Measurements from ENCODE around the gene EIPR1. TPM values are rescaled to one million over a fixed set of nuclear protein-coding genes. Genes with fewer than 3 reads are reported as not detected.
"Not testable (repeated sequence)": the region's sequence is repeated elsewhere in the genome, so short reads cannot be mapped to it uniquely, and the experiment has no call there.

EIPR1 gene
- total and polyA plus RNA-seq, 9 donors: 6.6 to 16.6 (median 8.9) TPM

DNA sequence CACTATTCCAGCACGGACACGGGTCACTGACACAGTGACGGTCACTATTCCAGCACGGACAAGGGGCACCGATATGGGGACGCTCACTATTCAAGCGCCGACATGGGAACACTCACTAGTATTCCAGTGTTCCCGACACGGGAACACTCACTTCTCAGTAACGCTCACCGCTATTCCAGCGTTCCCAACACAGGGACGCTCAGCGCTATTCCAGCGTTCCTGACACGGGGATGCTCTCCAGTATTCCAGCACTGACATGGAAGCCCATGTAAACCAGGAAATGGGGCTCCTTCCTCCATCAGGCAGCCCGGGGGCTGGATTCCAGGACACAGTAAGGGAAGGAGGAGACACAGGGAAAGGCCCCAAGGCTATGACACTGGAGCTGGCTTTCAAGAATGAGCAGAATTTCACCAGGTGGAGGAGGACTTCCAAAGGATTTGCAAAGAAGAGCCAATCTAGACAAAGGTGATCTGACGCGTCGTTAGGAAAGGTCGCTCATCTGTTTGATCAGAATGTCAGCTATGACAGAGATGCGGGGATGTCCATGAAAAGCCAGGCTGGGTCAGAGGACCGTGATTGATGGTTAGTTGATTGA is 196.1 kb downstream of the EIPR1 start:
- Histone ChIP-seq H3K4me1 (ENCODE audit: insufficient read depth) (no peaks in the 10 kb centered on the region), H3K4me3 (no peak overlapping the region), H3K9me3 (no peaks in the 10 kb centered on the region), H3K27me3 (no peaks in the 10 kb centered on the region), H3K27ac (no peak overlapping the region), H3K36me3 (no peaks in the 10 kb centered on the region)
- TF ChIP-seq, protein P1, sequence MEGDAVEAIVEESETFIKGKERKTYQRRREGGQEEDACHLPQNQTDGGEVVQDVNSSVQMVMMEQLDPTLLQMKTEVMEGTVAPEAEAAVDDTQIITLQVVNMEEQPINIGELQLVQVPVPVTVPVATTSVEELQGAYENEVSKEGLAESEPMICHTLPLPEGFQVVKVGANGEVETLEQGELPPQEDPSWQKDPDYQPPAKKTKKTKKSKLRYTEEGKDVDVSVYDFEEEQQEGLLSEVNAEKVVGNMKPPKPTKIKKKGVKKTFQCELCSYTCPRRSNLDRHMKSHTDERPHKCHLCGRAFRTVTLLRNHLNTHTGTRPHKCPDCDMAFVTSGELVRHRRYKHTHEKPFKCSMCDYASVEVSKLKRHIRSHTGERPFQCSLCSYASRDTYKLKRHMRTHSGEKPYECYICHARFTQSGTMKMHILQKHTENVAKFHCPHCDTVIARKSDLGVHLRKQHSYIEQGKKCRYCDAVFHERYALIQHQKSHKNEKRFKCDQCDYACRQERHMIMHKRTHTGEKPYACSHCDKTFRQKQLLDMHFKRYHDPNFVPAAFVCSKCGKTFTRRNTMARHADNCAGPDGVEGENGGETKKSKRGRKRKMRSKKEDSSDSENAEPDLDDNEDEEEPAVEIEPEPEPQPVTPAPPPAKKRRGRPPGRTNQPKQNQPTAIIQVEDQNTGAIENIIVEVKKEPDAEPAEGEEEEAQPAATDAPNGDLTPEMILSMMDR (IDR thresholded peaks at IDR 0.05): no peak
- TF ChIP-seq POLR2A (IDR thresholded peaks at IDR 0.05): no peak
- no peak for TF ChIP-seq EP300 (IDR thresholded peaks at IDR 0.05)
- DNase-seq: no peak
- intact Hi-C loops (cut with DNase I): no loop called here
- WGBS, 3 donors: 93 to 97% (median 94%) methylated on average over 24 of the region's 24 CpGs

- 77 to 85% (median 80%) methylated on average over 30 of the region's 30 CpGs for WGBS, 3 donors
- H3K27ac ChIP-seq; H3K9me3 ChIP-seq; H3K27me3 ChIP-seq; H3K4me1 ChIP-seq (ENCODE audit: insufficient read depth); H3K36me3 ChIP-seq; H3K4me3 ChIP-seq; intact Hi-C loops (cut with DNase I): not testable (repeated sequence)
- peak in 1 of 5 donors; percentile 30 for DNase-seq
Observed at GRCh38 chr2:3180909-3181221, 196.8 kb downstream of the EIPR1 start.

DNA sequence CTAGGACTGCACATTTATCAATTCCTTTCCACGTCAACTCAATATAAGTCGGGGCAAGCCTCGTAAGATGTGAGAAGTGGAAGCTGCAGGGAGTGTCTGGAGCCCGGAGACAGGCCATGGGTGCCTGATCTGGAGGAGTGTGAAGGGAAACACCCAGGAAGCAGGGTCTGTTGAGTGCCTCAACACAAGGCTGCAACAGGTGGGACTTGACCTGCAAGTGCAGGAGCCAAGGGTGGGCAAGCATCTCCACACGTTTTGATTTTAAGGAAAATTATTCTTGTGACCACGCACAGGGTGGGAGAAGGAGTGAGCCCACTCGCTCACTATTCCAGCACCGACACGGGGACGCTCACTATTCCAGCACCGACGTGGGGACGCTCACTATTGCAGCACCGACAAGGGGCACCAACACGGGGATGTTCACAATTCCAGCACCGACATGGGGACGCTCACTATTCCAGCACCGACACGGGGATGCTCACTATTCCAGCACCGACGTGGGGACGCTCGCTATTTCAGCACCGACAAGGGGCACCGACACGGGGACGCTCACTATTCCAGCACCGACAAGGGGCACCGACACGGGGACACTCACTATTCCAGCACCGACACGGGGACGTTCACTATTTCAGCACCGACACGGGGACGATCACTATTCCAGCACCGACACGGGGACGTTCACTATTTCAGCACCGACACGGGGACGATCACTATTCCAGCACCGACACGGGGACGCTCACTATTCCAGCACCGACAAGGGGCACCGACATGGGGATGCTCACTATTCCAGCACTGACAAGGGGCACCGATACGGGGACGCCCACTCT is 197.3 kb downstream of the EIPR1 start:
- no peak for DNase-seq
- no peak overlapping the region for H3K27ac ChIP-seq
- no peaks in the 10 kb centered on the region for H3K27me3 ChIP-seq
- H3K9me3 ChIP-seq: no peaks in the 10 kb centered on the region
- no peak overlapping the region for H3K4me3 ChIP-seq
- intact Hi-C loops (cut with DNase I): no loop called here
- 78 to 85% (median 81%) methylated on average over 50 of the region's 50 CpGs for WGBS, 3 donors
- H3K36me3 ChIP-seq: no peaks in the 10 kb centered on the region
- no peak for TF ChIP-seq EP300 (IDR thresholded peaks at IDR 0.05)
- H3K4me1 ChIP-seq (ENCODE audit: insufficient read depth): no peaks in the 10 kb centered on the region

- intact Hi-C loops (cut with DNase I): no loop called here
- Histone ChIP-seq H3K36me3 (no peaks in the 10 kb centered on the region), H3K4me3 (no peak overlapping the region), H3K9me3 (no peaks in the 10 kb centered on the region), H3K27ac (no peak overlapping the region), H3K4me1 (ENCODE audit: insufficient read depth) (no peaks in the 10 kb centered on the region), H3K27me3 (no peaks in the 10 kb centered on the region)
- TF ChIP-seq POLR2A (IDR thresholded peaks at IDR 0.05): no peak
- TF ChIP-seq EP300 (IDR thresholded peaks at IDR 0.05): no peak
- TF ChIP-seq, protein P1 (IDR thresholded peaks at IDR 0.05): no peak
- no peak for DNase-seq
- 87 to 95% (median 93%) methylated on average over 11 of the region's 11 CpGs for WGBS, 3 donors
Observed at GRCh38 chr2:3179626-3180025, 198.0 kb downstream of the EIPR1 start.

DNA sequence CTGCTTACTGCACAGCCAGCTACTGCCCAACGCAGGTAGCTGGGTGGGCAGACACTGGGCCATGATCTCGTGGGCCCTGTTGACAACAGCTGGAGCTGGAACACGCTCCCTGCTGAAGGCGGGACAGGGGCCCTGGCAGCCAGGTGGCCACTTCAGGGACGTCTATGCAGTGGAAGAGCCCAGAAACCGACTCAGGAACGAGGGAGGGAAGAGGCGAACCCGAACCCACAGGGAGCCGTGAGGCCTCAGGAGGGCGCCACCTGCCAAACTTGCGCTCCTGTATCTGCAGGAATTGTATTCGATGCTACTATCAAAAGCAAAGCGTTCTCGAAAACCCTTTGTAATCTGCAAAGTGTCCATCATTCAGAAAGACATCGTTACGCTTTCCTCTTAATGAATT is 198.4 kb downstream of the EIPR1 start:
- intact Hi-C loops (cut with DNase I): no loop called here
- DNase-seq: no peak

More for the DNA sequence above, 198.4 kb downstream of the EIPR1 start:
- WGBS, 3 donors: 80 to 83% (median 80%) methylated on average over 17 of the region's 17 CpGs
- no peak overlapping the region for H3K27ac ChIP-seq
- no peaks in the 10 kb centered on the region for H3K4me1 ChIP-seq (ENCODE audit: insufficient read depth)
- H3K9me3 ChIP-seq: no peaks in the 10 kb centered on the region
- no peak overlapping the region for H3K4me3 ChIP-seq
- H3K36me3 ChIP-seq: no peaks in the 10 kb centered on the region
- TF ChIP-seq, protein P1 (IDR thresholded peaks at IDR 0.05): no peak
- no peak for TF ChIP-seq POLR2A (IDR thresholded peaks at IDR 0.05)
- no peak for TF ChIP-seq EP300 (IDR thresholded peaks at IDR 0.05)
- no peaks in the 10 kb centered on the region for H3K27me3 ChIP-seq

Data from ovary (tissue), 9 donors.